ENCODE results near the gene SRSF6.
"Not testable (repeated sequence)": the region's sequence is repeated elsewhere in the genome, so short reads cannot be mapped to it uniquely, and the experiment has no call there.

The SRSF6 gene

GRCh38 chr20:43450841-43451799, 6.6 kb upstream of the SRSF6 start:
- DNase-seq: no peak

GRCh38 chr20:43452404-43453126, 5.1 kb upstream of the SRSF6 start:
- no peak for DNase-seq

- not testable (repeated sequence) for DNase-seq
Observed at GRCh38 chr20:43456252-43456651, 1.4 kb upstream of the SRSF6 start.

- peak; percentile 77 for DNase-seq
Observed at GRCh38 chr20:43456809-43457639, 672 bp upstream of the SRSF6 start.

GRCh38 chr20:43458422-43458924, 777 bp downstream of the SRSF6 start:
- no peak for DNase-seq

- no peak for DNase-seq
Observed at GRCh38 chr20:43459022-43459942, 1.6 kb downstream of the SRSF6 start.

- DNase-seq: no peak
Observed at GRCh38 chr20:43460172-43460829, 2.6 kb downstream of the SRSF6 start.

- DNase-seq: no peak
Observed at GRCh38 chr20:43460830-43461200, 3.1 kb downstream of the SRSF6 start.

GRCh38 chr20:43461894-43462659, 4.4 kb downstream of the SRSF6 start:
- no peak for DNase-seq

GRCh38 chr20:43462660-43463526, 5.2 kb downstream of the SRSF6 start:
- no peak for DNase-seq

- DNase-seq: no peak
Observed at GRCh38 chr20:43463527-43464218, 6.0 kb downstream of the SRSF6 start.

GRCh38 chr20:43464219-43464790, 6.6 kb downstream of the SRSF6 start:
- DNase-seq: no peak

GRCh38 chr20:43465625-43465943, 7.9 kb downstream of the SRSF6 start:
- no peak for DNase-seq

- no peak for DNase-seq
Observed at GRCh38 chr20:43467589-43467988, 9.9 kb downstream of the SRSF6 start.

- no peak for DNase-seq
Observed at GRCh38 chr20:43472671-43473380, 15.1 kb downstream of the SRSF6 start.

GRCh38 chr20:43473381-43473704, 15.6 kb downstream of the SRSF6 start:
- DNase-seq: no peak

GRCh38 chr20:43477193-43477592, 19.5 kb downstream of the SRSF6 start:
- no peak for DNase-seq

GRCh38 chr20:43477619-43478018, 19.9 kb downstream of the SRSF6 start:
- DNase-seq: no peak
